ENCODE measurements around the gene DDX31. TPM values are rescaled to one million over a fixed set of nuclear protein-coding genes. Genes with fewer than 3 reads are reported as not detected.

The DDX31 gene
- total and polyA plus RNA-seq, 2 donors (not counting 1 experiment from before 2014, with no cell fraction given): 16.4 to 22.7 TPM

DNA sequence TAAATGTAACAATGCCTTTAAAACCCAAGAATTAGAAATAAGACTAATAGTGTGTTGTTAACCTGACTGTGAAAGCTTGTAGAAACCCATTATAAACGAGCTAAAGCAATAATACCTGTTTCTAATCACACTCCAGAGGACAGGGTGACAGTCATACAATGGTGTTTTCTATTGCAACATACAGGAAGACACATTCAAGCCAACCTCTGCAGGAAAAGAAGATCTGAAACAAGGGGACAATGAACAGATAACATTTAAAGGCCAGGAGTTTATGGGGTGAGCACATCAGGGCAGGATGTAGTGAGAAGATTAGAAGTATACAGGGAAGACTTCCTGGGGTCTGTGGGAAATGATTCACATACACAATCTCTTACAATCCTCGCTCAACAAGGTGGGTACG lies 73.6 kb downstream of the DDX31 start:
- no peak overlapping the region for H3K9ac ChIP-seq (ENCODE audit: low read length)
- no peaks in the 10 kb centered on the region for H3K9me3 ChIP-seq (ENCODE audit: control extremely low read depth in 1 of 3, control insufficient read depth in 2 of 3, insufficient read depth in 1 of 3, low read length in 2 of 3)
- Mint-ChIP-seq H3K4me3 (no peak overlapping the region), H3K9me3 (ENCODE audit: insufficient read depth) (no peaks in the 10 kb centered on the region), H3K27me3 (peaks cover 23% of the 10 kb centered on the region), H3K4me1 (peaks cover 2% of the 10 kb centered on the region), H3K27ac (no peak overlapping the region)
- DNase-seq (no peak), ATAC-seq (ENCODE audit: low read depth) (no peak)
- intact Hi-C loops (cut with micrococcal nuclease): no loop called here
- H3K36me3 ChIP-seq (replicated peaks in 1 of 2; ENCODE audit: control extremely low read depth in 1 of 2, control insufficient read depth in 1 of 2, extremely low read depth in 1 of 2, insufficient read depth in 2 of 2, low read length in 1 of 2): peaks cover 0 to 29% of the 10 kb centered on the region in 2 experiments
- no peak overlapping the region for H3K4me3 ChIP-seq (ENCODE audit: control extremely low read depth in 1 of 5, extremely low read depth in 1 of 5, insufficient read depth in 1 of 5, low read depth in 2 of 5, low read length in 4 of 5)
- POLR2A ChIA-PET: no interaction called here
- peaks cover 19% of the 10 kb centered on the region for H4K20me1 ChIP-seq (ENCODE audit: control insufficient read depth, insufficient read depth, low read length, poor library complexity, severe bottlenecking)
- H3K27ac ChIP-seq (ENCODE audit: low read length in 2 of 2): no peak overlapping the region
- no peak overlapping the region for H3K4me2 ChIP-seq (replicated peaks; ENCODE audit: low read depth, low read length, poor library complexity, severe bottlenecking)
- WGBS (ENCODE audit: insufficient coverage): no CpG with 5 or more reads among the region's 3 CpGs
- H3K27me3 ChIP-seq (replicated peaks in 1 of 4; ENCODE audit: control extremely low read depth in 1 of 4, control insufficient read depth in 3 of 4, insufficient read depth in 4 of 4, low read length in 3 of 4): peaks cover 0 to 13% (median 6%) of the 10 kb centered on the region in 4 experiments
- TF ChIP-seq, protein P1, sequence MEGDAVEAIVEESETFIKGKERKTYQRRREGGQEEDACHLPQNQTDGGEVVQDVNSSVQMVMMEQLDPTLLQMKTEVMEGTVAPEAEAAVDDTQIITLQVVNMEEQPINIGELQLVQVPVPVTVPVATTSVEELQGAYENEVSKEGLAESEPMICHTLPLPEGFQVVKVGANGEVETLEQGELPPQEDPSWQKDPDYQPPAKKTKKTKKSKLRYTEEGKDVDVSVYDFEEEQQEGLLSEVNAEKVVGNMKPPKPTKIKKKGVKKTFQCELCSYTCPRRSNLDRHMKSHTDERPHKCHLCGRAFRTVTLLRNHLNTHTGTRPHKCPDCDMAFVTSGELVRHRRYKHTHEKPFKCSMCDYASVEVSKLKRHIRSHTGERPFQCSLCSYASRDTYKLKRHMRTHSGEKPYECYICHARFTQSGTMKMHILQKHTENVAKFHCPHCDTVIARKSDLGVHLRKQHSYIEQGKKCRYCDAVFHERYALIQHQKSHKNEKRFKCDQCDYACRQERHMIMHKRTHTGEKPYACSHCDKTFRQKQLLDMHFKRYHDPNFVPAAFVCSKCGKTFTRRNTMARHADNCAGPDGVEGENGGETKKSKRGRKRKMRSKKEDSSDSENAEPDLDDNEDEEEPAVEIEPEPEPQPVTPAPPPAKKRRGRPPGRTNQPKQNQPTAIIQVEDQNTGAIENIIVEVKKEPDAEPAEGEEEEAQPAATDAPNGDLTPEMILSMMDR (IDR thresholded peaks at IDR 0.05): no peak
- no peak for TF ChIP-seq EZH2 (IDR thresholded peaks at IDR 0.05; ENCODE audit: borderline replicate concordance, insufficient read depth, low read depth, low read length, poor library complexity, severe bottlenecking)
- CTCF ChIA-PET: no interaction called here
- no peak overlapping the region for H2AFZ ChIP-seq (ENCODE audit: insufficient read depth, low read depth, low read length, poor library complexity, severe bottlenecking)
- no peaks in the 10 kb centered on the region for H3K4me1 ChIP-seq (ENCODE audit: control insufficient read depth in 2 of 2, insufficient read depth in 2 of 2, low read length in 2 of 2)
- no peaks in the 10 kb centered on the region for H3K79me2 ChIP-seq (ENCODE audit: control insufficient read depth, insufficient read depth, low read length)

DNA sequence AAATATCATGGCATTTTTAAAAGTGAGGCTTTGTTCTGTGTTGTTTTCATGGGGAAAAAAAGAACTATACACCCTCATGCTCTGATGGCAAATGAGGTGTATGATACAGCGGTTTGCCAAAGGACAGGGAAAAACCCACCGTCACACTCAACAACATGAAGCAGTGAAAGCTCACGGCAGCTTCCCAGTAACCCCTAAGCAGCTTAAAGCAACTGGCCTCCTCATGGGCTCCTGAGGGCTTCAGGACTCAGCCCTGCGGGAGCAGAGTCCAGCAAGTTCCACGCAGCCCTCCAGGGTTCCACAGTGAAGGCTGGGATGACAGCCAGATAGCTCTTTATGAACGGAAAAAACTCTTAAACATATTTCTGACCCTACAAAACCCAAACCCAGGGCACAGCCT lies 74.5 kb downstream of the DDX31 start:
- peaks cover 0 to 21% of the 10 kb centered on the region in 2 experiments for H3K36me3 ChIP-seq (replicated peaks in 1 of 2; ENCODE audit: control extremely low read depth in 1 of 2, control insufficient read depth in 1 of 2, extremely low read depth in 1 of 2, insufficient read depth in 2 of 2, low read length in 1 of 2)
- intact Hi-C loops (cut with micrococcal nuclease): no loop called here
- H4K20me1 ChIP-seq (ENCODE audit: control insufficient read depth, insufficient read depth, low read length, poor library complexity, severe bottlenecking): peaks cover 16% of the 10 kb centered on the region
- ChIA-PET POLR2A (no interaction called here), CTCF (no interaction called here)
- H2AFZ ChIP-seq (ENCODE audit: insufficient read depth, low read depth, low read length, poor library complexity, severe bottlenecking): no peak overlapping the region
- no peak for DNase-seq
- H3K27me3 ChIP-seq (replicated peaks in 1 of 4; ENCODE audit: control extremely low read depth in 1 of 4, control insufficient read depth in 3 of 4, insufficient read depth in 4 of 4, low read length in 3 of 4): peaks cover 0 to 19% (median 9%) of the 10 kb centered on the region in 4 experiments
- no peak overlapping the region for H3K9ac ChIP-seq (ENCODE audit: low read length)
- Mint-ChIP-seq H3K4me3 (no peak overlapping the region), H3K27ac (no peak overlapping the region), H3K9me3 (ENCODE audit: insufficient read depth) (no peaks in the 10 kb centered on the region), H3K4me1 (peaks cover 5% of the 10 kb centered on the region), H3K27me3 (peaks cover 28% of the 10 kb centered on the region)
- TF ChIP-seq, protein P1 (IDR thresholded peaks at IDR 0.05): no peak
- TF ChIP-seq EZH2 (IDR thresholded peaks at IDR 0.05; ENCODE audit: borderline replicate concordance, insufficient read depth, low read depth, low read length, poor library complexity, severe bottlenecking): no peak
- H3K4me3 ChIP-seq (ENCODE audit: control extremely low read depth in 1 of 5, extremely low read depth in 1 of 5, insufficient read depth in 1 of 5, low read depth in 2 of 5, low read length in 4 of 5): no peak overlapping the region
- H3K9me3 ChIP-seq (ENCODE audit: control extremely low read depth in 1 of 3, control insufficient read depth in 2 of 3, insufficient read depth in 1 of 3, low read length in 2 of 3): no peaks in the 10 kb centered on the region
- no peak overlapping the region for H3K4me2 ChIP-seq (replicated peaks; ENCODE audit: low read depth, low read length, poor library complexity, severe bottlenecking)
- H3K79me2 ChIP-seq (ENCODE audit: control insufficient read depth, insufficient read depth, low read length): no peaks in the 10 kb centered on the region
- H3K4me1 ChIP-seq (ENCODE audit: control insufficient read depth in 2 of 2, insufficient read depth in 2 of 2, low read length in 2 of 2): peaks cover 0 to 2% of the 10 kb centered on the region in 2 donors
- WGBS (ENCODE audit: insufficient coverage): 100% methylated on average over 4 of the region's 6 CpGs
- H3K27ac ChIP-seq (ENCODE audit: low read length in 2 of 2): no peak overlapping the region
- no peak for ATAC-seq (ENCODE audit: low read depth)
